ENCODE measurements around the gene TTC6.

TTC6 gene

GRCh38 chr14:37641117-37641516, 45.7 kb downstream of the TTC6 start:
- TF ChIP-seq CTCF (IDR thresholded peaks at IDR 0.05; ENCODE audit: borderline replicate concordance, insufficient read depth, low read depth, low read length), result no peak
- H3K4me3 ChIP-seq (ENCODE audit: low read depth, low read length), result no peak overlapping the region

- TF ChIP-seq CTCF (IDR thresholded peaks at IDR 0.05; ENCODE audit: borderline replicate concordance, insufficient read depth, low read depth, low read length), result no peak
- no peak overlapping the region for H3K4me3 ChIP-seq (ENCODE audit: low read depth, low read length)
Measured at GRCh38 chr14:37642125-37642524, 46.7 kb downstream of the TTC6 start.

GRCh38 chr14:37643701-37644100, 48.3 kb downstream of the TTC6 start:
- no peak for TF ChIP-seq CTCF (IDR thresholded peaks at IDR 0.05; ENCODE audit: borderline replicate concordance, insufficient read depth, low read depth, low read length)
- H3K4me3 ChIP-seq (ENCODE audit: low read depth, low read length), result no peak overlapping the region

All from GM12875 (cell line).